Left colon (tissue), 2 donors: ENCODE measurements around the gene AUP1. TPM values are rescaled to one million over a fixed set of nuclear protein-coding genes. Genes with fewer than 3 reads are reported as not detected.

Source experiments
- ATAC-seq: fragments of 200-7000 bp; cut with Tn5 transposase; one replicate; pipeline ENCODE4 v1.9.1; 2020; ENCODE audit warnings: mild to moderate bottlenecking, moderate library complexity
- DNase-seq, 2 donors: peaks; one replicate each; pipeline ENCODE4 v3.0.0-alpha.2; 2020
- intact Hi-C, 2 donors: fragments of 100-400 bp; cut with DNase I in 1 of 2; cut with micrococcal nuclease in 1 of 2; formaldehyde crosslinking; loops; one replicate each; pipeline versions ENCODE4 v1.11.2 to v1.14.0; 2022; cut with DNase I, micrococcal nuclease
- total RNA-seq, 2 donors: library from RNA; stranded (reverse); fragmentation: NEBNext Ultra II Directional; extraction: Animal tissue kit (Norgen Biotek cat#: 25700); gene quantifications; one replicate each; pipeline ENCODE4 v1.2.1, GENCODE V29; 2021
- donor health status: DM: no; HTN: no; CAD: no.
- donor health status: DM: yes; HTN: yes; CAD: no.

The AUP1 gene
- total RNA-seq, 2 donors from 2014 or later = 124 to 133 TPM

GRCh38 chr2:74542978-74543377 is 13.5 kb upstream of the AUP1 start:
- intact Hi-C loops = no loop called here
- DNase-seq (no peak), ATAC-seq (no peak)

DNA sequence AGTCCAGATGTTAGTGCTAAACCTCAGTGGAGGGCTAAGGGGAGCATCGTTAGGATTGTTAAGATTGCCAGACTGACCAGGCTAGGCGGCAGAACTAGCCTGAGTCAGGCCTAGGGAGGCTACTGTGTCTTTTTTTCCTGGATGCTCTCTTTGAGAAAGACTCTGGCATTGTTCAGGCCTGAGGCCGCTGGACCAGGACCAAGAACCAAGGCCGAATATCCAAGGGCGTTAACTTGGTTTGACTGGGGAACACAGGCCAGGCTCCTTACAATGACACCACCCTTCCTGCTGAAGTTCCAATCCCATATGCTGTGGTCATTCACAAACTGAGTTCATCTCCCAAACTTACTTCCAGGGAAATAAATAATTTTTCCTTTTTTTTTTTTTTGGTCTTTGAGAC is 10.8 kb upstream of the AUP1 start:
- ATAC-seq (no peak), DNase-seq (no peak)
- intact Hi-C loops = no loop called here

DNA sequence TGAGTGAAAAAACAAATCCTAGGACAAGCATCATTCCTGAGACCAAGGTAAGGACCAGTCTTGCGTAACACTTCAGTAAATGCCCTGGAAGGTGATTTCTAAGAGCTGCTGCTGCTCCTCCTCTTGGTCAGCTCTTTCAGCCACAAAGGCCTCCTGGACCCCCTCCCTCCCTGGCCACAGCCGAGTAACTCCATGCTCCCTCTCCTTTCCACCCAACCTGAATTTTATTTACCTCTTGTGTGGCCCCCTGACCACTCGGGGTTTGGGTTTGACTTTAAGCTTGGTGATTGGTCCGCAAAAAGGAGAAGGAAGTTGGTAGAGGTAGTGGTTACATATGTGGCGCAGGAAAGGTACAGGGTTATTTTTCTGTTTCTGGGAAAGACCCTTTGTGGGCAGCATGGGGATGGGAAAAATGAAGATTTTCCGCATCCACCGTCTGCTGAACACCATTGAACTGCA is 9.4 kb upstream of the AUP1 start:
- intact Hi-C loops = no loop called here
- no peak for ATAC-seq
- DNase-seq = no peak

DNA sequence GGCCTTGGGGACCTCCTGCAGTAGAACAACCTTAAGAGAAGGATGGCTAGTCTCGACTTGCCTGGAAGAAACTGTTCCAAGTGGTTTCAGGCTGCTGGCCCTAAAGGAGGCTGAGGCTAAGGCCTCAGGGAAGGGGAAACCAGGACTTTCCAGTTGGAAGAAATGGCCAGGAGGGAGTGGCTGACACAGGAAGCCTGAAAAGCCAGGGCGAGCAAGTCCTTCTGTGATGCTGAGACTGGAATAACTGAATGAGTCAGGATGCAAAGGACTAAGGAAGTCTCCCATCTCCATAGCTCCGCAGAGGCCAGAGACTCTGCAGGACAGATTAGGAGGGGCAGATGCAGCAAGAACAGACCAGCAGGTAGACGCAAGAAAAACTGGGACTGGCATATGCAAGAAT is 7.6 kb upstream of the AUP1 start:
- intact Hi-C loops = no loop called here
- no peak for ATAC-seq
- no peak for DNase-seq

DNA sequence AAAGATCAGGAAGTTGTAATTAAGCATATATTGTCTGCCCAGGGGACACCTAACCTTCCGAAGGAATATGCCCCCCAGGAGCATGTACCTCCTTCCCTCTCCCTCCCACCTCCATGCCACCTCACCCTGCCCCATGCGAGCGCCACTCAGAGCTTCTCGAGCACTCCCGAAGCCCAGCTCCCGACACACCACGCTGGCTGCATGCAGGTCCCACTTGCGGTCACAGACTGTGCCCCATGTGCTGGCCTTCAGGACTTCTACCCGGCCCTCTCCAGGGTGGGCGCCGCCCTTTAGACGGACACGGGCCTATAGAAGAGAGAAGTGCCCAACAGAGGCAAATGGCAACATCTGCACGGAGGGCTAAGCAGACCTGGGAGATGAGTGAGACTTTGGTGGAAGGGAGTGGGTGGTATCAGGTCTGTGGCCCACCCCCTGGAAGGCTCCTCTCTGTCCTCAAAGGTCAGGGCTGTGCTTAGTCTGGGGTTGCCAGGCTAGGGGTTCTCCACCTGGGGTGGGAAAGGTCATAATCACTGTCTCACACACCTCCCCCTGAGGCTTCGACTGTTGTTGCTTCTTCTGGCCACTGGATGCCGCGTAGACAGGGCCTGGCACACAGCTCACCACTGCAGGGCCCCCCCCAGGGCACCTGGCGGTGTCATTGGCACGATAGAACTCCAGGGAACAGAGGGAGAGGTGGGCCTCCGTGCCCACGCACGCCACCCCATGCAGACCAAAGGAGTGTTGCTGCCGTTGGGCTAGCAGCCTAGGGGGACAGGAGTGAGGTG is 6.9 kb upstream of the AUP1 start:
- intact Hi-C loops = no loop called here
- no peak for DNase-seq
- no peak for ATAC-seq

- intact Hi-C loops = no loop called here
- DNase-seq = no peak
- ATAC-seq = no peak
Measured at GRCh38 chr2:74535440-74535965, 6.0 kb upstream of the AUP1 start.

- DNase-seq = no peak
- intact Hi-C loops = no loop called here
- ATAC-seq = no peak
Measured at GRCh38 chr2:74534411-74534810, 4.9 kb upstream of the AUP1 start.

DNA sequence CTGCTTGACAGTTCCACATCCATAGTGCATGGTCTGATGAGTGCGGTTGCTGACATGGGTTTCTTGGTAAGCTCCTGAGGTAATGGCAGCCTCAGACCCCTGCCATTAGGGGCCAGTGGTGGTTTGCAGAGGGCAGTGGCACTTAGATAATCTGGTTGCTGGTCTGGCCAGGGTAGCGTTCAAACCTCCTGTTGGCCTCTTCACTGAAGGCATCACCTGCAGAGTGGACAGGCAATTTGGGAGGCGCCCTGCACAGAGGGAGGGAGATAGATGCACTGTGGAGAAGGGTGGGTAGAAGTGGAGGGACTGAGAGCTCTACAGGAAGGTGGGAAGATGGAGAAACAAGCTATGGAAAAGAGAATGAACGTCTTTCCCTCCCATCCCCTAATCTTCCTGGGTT is 4.0 kb upstream of the AUP1 start:
- intact Hi-C loops = no loop called here
- ATAC-seq = no peak
- no peak for DNase-seq

DNA sequence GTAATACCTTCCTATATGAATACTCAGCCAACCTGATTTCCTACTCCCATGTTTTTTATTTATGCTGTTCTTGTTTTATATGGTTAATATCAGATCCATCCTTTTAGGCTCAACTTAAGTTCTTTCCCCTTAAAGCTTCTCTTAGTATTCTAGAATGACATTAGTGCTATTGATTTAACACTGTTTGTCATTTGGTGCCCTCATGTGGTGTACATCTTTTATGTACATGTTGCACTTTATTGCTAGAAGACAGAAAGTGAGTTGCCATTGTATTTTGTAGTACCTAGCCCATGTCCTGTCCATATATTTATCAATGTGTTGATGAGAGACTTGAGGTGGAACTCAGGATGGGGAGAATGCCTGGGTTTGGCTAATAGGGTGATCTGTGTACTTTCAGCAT is 2.7 kb upstream of the AUP1 start:
- DNase-seq (no peak), ATAC-seq (no peak)
- intact Hi-C loops = no loop called here

- DNase-seq (no peak), ATAC-seq (no peak)
- intact Hi-C loops = no loop called here
Measured at GRCh38 chr2:74531666-74532065, 2.2 kb upstream of the AUP1 start.

GRCh38 chr2:74530239-74531187 is 1.0 kb upstream of the AUP1 start:
- ATAC-seq = peak; percentile 31
- peak; percentile 58 to 66 for DNase-seq
- intact Hi-C loops = no loop called here

- intact Hi-C loops = no loop called here
- DNase-seq = no peak
- peak; percentile 11 for ATAC-seq
Measured at GRCh38 chr2:74528600-74529356, 728 bp downstream of the AUP1 start.

DNA sequence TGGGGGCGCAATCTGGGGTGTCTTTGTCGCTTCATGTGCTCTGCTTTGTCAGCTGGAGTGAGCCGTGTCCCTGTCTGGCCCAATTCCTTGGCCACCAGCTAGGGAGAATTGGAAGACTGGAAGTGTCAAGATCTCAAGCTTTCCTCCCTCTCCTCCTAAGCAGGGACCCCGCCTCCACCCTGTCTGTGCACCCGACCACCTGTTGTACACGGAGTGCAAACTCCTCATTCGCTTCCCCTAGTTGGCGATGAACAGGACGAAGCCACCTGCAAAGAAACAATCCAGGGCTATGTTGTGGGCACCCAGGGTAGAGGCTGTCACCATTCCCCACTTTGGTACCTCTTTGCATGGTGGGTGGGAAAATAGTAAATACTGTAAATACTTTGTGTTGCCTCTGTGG is 1.8 kb downstream of the AUP1 start:
- intact Hi-C loops = no loop called here
- ATAC-seq (no peak), DNase-seq (no peak)

- intact Hi-C loops = no loop called here
- ATAC-seq (no peak), DNase-seq (no peak)
Measured at GRCh38 chr2:74526649-74527230, 2.8 kb downstream of the AUP1 start.

- intact Hi-C loops = no loop called here
- ATAC-seq (peak; percentile 64), DNase-seq (peak; percentile 68 to 78)
Measured at GRCh38 chr2:74525717-74526648, 3.5 kb downstream of the AUP1 start, which contains the start of gene DQX1. Gene DQX1 (minus strand): TSS chr2:74526231. CDS start chr2:74525729, 502 bp downstream.

- ATAC-seq = no peak
- intact Hi-C loops = no loop called here
- no peak for DNase-seq
Measured at GRCh38 chr2:74524955-74525716, 4.4 kb downstream of the AUP1 start.

GRCh38 chr2:74524005-74524404 is 5.5 kb downstream of the AUP1 start:
- no peak for ATAC-seq
- DNase-seq = no peak
- intact Hi-C loops = no loop called here
